Measurements from ENCODE around the gene CNOT11.
"Not testable (repeated sequence)": the region's sequence is repeated elsewhere in the genome, so short reads cannot be mapped to it uniquely, and the experiment has no call there.

GRCh38 chr2:101251246-101251781 lies 1.4 kb upstream of the CNOT11 start:
- not testable (repeated sequence) for TF ChIP-seq CTCF (IDR thresholded peaks at IDR 0.05; ENCODE audit: low read length); EZH2 (IDR thresholded peaks at IDR 0.05; ENCODE audit: borderline replicate concordance, low read length)
